ENCODE data around the gene PRKAG2. TPM values are rescaled to one million over a fixed set of nuclear protein-coding genes. Genes with fewer than 3 reads are reported as not detected.
A peak's percentile ranks its signal among the peaks of the same experiment; 100 is the strongest.

The PRKAG2 gene
- total RNA-seq, 1 experiment from 2014 or later = 73.9 TPM

DNA sequence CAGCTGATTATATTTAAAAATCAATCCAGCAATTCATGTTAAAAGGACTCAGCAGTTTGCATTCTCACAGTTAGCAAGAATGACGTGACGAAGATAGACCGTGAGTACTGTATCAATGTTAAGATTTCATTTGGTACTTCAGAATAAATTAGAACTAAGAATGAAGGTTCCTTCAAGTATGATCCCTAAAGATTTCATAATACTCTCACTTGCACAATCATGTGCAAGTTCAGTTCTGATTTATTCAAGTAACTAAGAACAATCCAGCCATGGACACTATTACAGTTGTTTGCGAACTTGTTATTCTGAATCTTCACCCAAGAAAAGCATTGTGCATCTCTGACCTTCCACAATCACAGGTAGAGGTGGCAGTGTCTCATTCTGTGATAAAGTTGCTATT lies 365.0 kb downstream of the PRKAG2 start:
- no peaks in the 10 kb centered on the region for H3K9me3 Mint-ChIP-seq (ENCODE audit: unreplicated experiment)
- peaks cover 14% of the 10 kb centered on the region for H3K36me3 Mint-ChIP-seq (ENCODE audit: insufficient read depth, unreplicated experiment)
- TF ChIP-seq, protein P1, sequence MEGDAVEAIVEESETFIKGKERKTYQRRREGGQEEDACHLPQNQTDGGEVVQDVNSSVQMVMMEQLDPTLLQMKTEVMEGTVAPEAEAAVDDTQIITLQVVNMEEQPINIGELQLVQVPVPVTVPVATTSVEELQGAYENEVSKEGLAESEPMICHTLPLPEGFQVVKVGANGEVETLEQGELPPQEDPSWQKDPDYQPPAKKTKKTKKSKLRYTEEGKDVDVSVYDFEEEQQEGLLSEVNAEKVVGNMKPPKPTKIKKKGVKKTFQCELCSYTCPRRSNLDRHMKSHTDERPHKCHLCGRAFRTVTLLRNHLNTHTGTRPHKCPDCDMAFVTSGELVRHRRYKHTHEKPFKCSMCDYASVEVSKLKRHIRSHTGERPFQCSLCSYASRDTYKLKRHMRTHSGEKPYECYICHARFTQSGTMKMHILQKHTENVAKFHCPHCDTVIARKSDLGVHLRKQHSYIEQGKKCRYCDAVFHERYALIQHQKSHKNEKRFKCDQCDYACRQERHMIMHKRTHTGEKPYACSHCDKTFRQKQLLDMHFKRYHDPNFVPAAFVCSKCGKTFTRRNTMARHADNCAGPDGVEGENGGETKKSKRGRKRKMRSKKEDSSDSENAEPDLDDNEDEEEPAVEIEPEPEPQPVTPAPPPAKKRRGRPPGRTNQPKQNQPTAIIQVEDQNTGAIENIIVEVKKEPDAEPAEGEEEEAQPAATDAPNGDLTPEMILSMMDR (IDR thresholded peaks at IDR 0.05; ENCODE audit: unreplicated experiment) = no peak
- POLR2A ChIA-PET = interaction anchor here (0.5 to 1.2 kb wide), 3 partner anchors 10 to 21 kb away, joined by 3 to 5 read pairs (median 3); no protein-coding TSS in a partner anchor
- H3K27me3 Mint-ChIP-seq (ENCODE audit: insufficient read depth, unreplicated experiment) = no peaks in the 10 kb centered on the region
- CTCF ChIA-PET = interaction anchor here (0.7 kb wide), 1 partner anchor 197 kb away, joined by 3 read pairs; no protein-coding TSS in a partner anchor
- intact Hi-C loops (cut with micrococcal nuclease) = no loop called here
- H3K27ac Mint-ChIP-seq (ENCODE audit: low read depth, unreplicated experiment) = no peak overlapping the region
- BruUV-seq (replicated peaks) = no TSS peak
- no peak overlapping the region for H3K4me3 Mint-ChIP-seq (ENCODE audit: unreplicated experiment)
- peak; percentile 34 for DNase-seq (ENCODE audit: unreplicated experiment)
- peaks cover 49% of the 10 kb centered on the region for H3K4me1 Mint-ChIP-seq (ENCODE audit: insufficient read depth, unreplicated experiment)

DNA sequence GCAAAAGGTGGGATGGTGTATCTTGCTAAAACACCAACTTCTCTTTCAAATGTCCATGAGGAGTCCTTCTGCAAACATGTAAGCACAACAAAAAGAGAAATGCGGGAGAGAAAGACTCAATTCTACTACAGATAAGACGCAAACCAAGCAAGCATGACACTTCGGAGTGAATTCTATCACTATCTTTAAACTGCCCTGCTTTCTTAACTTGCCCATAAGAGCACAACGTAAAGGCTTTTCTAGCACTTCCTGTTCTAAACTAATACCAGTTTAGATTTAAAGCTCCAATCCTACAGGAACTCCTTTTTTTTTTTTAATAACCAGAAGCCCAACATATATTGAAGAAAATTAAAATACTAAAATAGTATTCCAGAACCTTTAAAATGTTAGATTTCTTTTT lies 365.6 kb downstream of the PRKAG2 start:
- TF ChIP-seq, protein P1 (IDR thresholded peaks at IDR 0.05; ENCODE audit: unreplicated experiment) = no peak
- no TSS peak for BruUV-seq (replicated peaks)
- Mint-ChIP-seq H3K27ac (ENCODE audit: low read depth, unreplicated experiment) (no peak overlapping the region), H3K9me3 (ENCODE audit: unreplicated experiment) (no peaks in the 10 kb centered on the region), H3K4me3 (ENCODE audit: unreplicated experiment) (no peak overlapping the region), H3K36me3 (ENCODE audit: insufficient read depth, unreplicated experiment) (peaks cover 14% of the 10 kb centered on the region), H3K4me1 (ENCODE audit: insufficient read depth, unreplicated experiment) (peaks cover 52% of the 10 kb centered on the region), H3K27me3 (ENCODE audit: insufficient read depth, unreplicated experiment) (no peaks in the 10 kb centered on the region)
- intact Hi-C loops (cut with micrococcal nuclease) = no loop called here
- DNase-seq (ENCODE audit: unreplicated experiment) = no peak
- CTCF ChIA-PET = interaction anchor here (0.6 to 0.7 kb wide), 2 partner anchors 196 to 365 kb away, joined by 3 to 4 read pairs; no protein-coding TSS in a partner anchor
- POLR2A ChIA-PET = interaction anchor here (0.5 to 1.2 kb wide), 4 partner anchors 9 to 20 kb away, joined by 3 to 5 read pairs (median 4); no protein-coding TSS in a partner anchor

DNA sequence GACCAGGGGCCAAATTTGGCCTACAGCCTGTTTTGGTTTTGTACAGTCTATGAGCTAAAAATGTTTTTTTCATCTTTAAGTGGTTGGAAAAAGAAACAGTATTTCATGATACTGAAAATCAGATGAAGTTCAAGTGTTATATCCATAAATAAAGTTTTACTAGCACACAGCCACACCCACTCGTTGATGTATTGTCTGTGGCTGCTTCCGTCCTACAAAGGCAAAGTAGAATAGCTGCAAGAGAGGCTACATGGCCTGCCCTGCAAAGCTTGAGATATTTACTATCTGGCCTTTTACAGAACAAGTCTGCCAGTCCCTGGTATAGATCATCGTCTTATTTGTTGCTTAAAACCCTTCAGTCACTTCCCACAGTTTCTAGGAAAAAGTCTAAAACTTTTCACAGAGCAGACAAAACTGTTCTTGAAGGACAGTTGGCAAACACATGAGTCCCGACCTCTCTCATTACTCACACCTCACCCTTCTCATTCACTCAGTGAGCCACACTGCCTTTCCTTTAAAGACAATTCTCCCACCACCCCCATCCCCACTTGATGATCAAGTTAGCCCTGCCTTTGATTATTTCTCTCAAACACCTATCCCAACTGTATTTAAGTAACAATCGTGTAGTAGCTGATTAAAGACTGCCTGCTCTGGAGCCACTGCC lies 367.1 kb downstream of the PRKAG2 start:
- Mint-ChIP-seq H3K27ac (ENCODE audit: low read depth, unreplicated experiment) (peak overlapping the region; percentile 21), H3K36me3 (ENCODE audit: insufficient read depth, unreplicated experiment) (peaks cover 14% of the 10 kb centered on the region), H3K4me3 (ENCODE audit: unreplicated experiment) (no peak overlapping the region), H3K9me3 (ENCODE audit: unreplicated experiment) (no peaks in the 10 kb centered on the region), H3K27me3 (ENCODE audit: insufficient read depth, unreplicated experiment) (no peaks in the 10 kb centered on the region), H3K4me1 (ENCODE audit: insufficient read depth, unreplicated experiment) (peaks cover 37% of the 10 kb centered on the region)
- ChIA-PET CTCF (interaction anchor here (0.6 to 0.7 kb wide), 2 partner anchors 32 to 61 kb away, joined by 4 to 6 read pairs; no protein-coding TSS in a partner anchor), POLR2A (interaction anchor here (0.7 to 9.8 kb wide), 3 partner anchors 7 to 226 kb away, joined by 3 to 141 read pairs (median 3); partner anchors contain the start of gene RHEB)
- DNase-seq (ENCODE audit: unreplicated experiment) = no peak
- BruUV-seq (replicated peaks) = no TSS peak
- intact Hi-C loops (cut with micrococcal nuclease) = no loop called here
- TF ChIP-seq, protein P1 (IDR thresholded peaks at IDR 0.05; ENCODE audit: unreplicated experiment) = no peak

DNA sequence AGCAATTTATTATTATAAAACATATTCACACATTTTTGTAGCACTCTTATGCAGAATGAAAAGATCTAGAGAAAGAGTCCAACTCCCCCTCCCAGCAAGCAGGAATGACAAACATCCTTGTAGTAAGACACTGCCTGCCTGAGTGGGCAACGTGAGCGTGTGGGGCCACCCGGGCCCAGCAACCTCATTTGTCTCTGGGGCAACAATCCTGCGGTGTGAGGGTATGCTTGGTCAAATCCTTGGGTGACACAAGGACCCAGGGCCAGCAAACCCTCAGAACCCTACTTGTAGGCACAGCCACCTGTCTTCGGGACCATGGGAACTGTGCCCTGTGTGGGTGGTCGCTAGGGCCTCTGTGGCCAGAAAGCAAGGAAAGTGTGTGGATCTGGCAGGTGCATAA lies 367.9 kb downstream of the PRKAG2 start:
- intact Hi-C loops (cut with micrococcal nuclease) = no loop called here
- TF ChIP-seq, protein P1 (IDR thresholded peaks at IDR 0.05; ENCODE audit: unreplicated experiment) = no peak
- no peak for DNase-seq (ENCODE audit: unreplicated experiment)
- ChIA-PET CTCF (interaction anchor here (0.7 to 1.8 kb wide), 4 partner anchors 25 to 61 kb away, joined by 4 to 6 read pairs (median 4); no protein-coding TSS in a partner anchor), POLR2A (interaction anchor here (1.0 to 9.8 kb wide), 3 partner anchors 8 to 15 kb away, joined by 3 to 141 read pairs (median 25); partner anchors contain the start of gene RHEB)
- Mint-ChIP-seq H3K4me3 (ENCODE audit: unreplicated experiment) (no peak overlapping the region), H3K36me3 (ENCODE audit: insufficient read depth, unreplicated experiment) (peaks cover 9% of the 10 kb centered on the region), H3K9me3 (ENCODE audit: unreplicated experiment) (no peaks in the 10 kb centered on the region), H3K4me1 (ENCODE audit: insufficient read depth, unreplicated experiment) (peaks cover 35% of the 10 kb centered on the region), H3K27ac (ENCODE audit: low read depth, unreplicated experiment) (peak overlapping the region; percentile 21), H3K27me3 (ENCODE audit: insufficient read depth, unreplicated experiment) (no peaks in the 10 kb centered on the region)
- no TSS peak for BruUV-seq (replicated peaks)
